HepG2 (cell line): ENCODE data around the gene C2CD4A. TPM values are rescaled to one million over a fixed set of nuclear protein-coding genes. Genes with fewer than 3 reads are reported as not detected.

Experiments
- ATAC-seq: fragments of 200-7000 bp; cut with Tn5 transposase; 3 replicates; pipeline ENCODE4 v1.9.1; 2020; ENCODE audit warnings: mild to moderate bottlenecking, moderate library complexity
- BruUV-seq: library from RNA; stranded (reverse); fragments of 400-500 nt; replicated peaks from 2 replicates; lab custom pipeline; 2021; lab: Mats Ljungman, UMichigan
- CTCF ChIA-PET: fragments of 300-600 bp; formaldehyde crosslinking; extraction: SDS; loops from one replicate; lab custom pipeline; 2021; ENCODE audit warnings: low total read pairs, inconsistent platforms, low intra/inter-chr PET ratio; lab: Yijun Ruan, JAX
- POLR2A ChIA-PET: fragments of 350-600 bp; sonication (Branson Sonifier 250); formaldehyde crosslinking; loops from one replicate; lab custom pipeline; 2020; ENCODE audit warnings: antibody characterized with exemption, inconsistent platforms; lab: Yijun Ruan, JAX
- DNase-seq: peaks from one replicate; pipeline ENCODE4 v3.0.0-alpha.2; 2015; ENCODE audit warnings: low spot score
- FAIRE-seq: peaks from 3 replicates; lab custom pipeline; 2011; peaks lifted over from hg19 to GRCh38; lab: Jason Lieb, UNC
- H2AFZ ChIP-seq: one replicate; pipeline ENCODE4 v1.6.1; 2011; ENCODE audit warnings: low read length, inconsistent platforms
- H3K27ac ChIP-seq: fragments of 300-600 bp; 3 replicates; pipeline ENCODE4 v1.8.0; 2011; ENCODE audit warnings: mixed run types, mild to moderate bottlenecking, mixed read lengths, low read length, inconsistent platforms; ENCODE audit not compliant: insufficient read depth; ENCODE audit errors: extremely low read length
- H3K27me3 ChIP-seq, 2 experiments: fragments of 200-600 bp in 1 of 2; 2 replicates in 1 of 2; 3 replicates in 1 of 2; pipeline versions ENCODE4 v1.6.0 to v1.8.0; 2011; ENCODE audit warnings: low read length in 2 of 2, mild to moderate bottlenecking in 2 of 2, moderate library complexity in 2 of 2, inconsistent platforms in 1 of 2; ENCODE audit not compliant: insufficient read depth in 2 of 2, control insufficient read depth in 1 of 2
- H3K36me3 ChIP-seq, 2 experiments: fragments of 200-600 bp in 1 of 2; replicated peaks in 1 of 2; 2 replicates in 1 of 2; 3 replicates in 1 of 2; pipeline versions ENCODE4 v1.5.1 to v1.8.0; 2011; ENCODE audit warnings: low read length in 2 of 2, inconsistent platforms in 1 of 2; ENCODE audit not compliant: insufficient read depth in 2 of 2, control insufficient read depth in 1 of 2
- H3K4me1 ChIP-seq: 2 replicates; pipeline ENCODE4 v1.5.1; 2012; ENCODE audit warnings: low read length, inconsistent platforms; ENCODE audit not compliant: insufficient read depth
- H3K4me2 ChIP-seq: 2 replicates; pipeline ENCODE4 v1.6.0; 2011; ENCODE audit warnings: low read depth, low read length, inconsistent platforms
- H3K4me3 ChIP-seq, 3 experiments: fragments of 200-600 bp in 1 of 3; sonication (generic), shearing (Covaris generic) in 1 of 3; replicated peaks in 1 of 3; 2 replicates each; pipeline ENCODE4 v1.5.1; 2011 to 2016; ENCODE audit warnings: low read length in 3 of 3, inconsistent platforms in 2 of 3, low read depth in 2 of 3, mild to moderate bottlenecking in 2 of 3, control low read depth in 1 of 3, mixed read lengths in 1 of 3; ENCODE audit not compliant: insufficient read depth in 1 of 3
- H3K79me2 ChIP-seq: one replicate; pipeline ENCODE4 v1.6.1; 2011; ENCODE audit warnings: low read length, inconsistent platforms; ENCODE audit not compliant: insufficient read depth
- H3K9ac ChIP-seq: 2 replicates; pipeline ENCODE4 v1.6.0; 2011; ENCODE audit warnings: mild to moderate bottlenecking, low read depth, low read length, inconsistent platforms; ENCODE audit not compliant: insufficient read depth
- H3K9me3 ChIP-seq: 2 replicates; pipeline ENCODE4 v1.5.1; 2012; ENCODE audit warnings: mild to moderate bottlenecking, low read length
- H4K20me1 ChIP-seq: 2 replicates; pipeline ENCODE4 v1.6.0; 2011; ENCODE audit warnings: inconsistent platforms, mild to moderate bottlenecking, low read length, moderate library complexity; ENCODE audit not compliant: insufficient read depth
- BORCS8-MEF2B ChIP-seq: sonication (generic); formaldehyde crosslinking; IDR thresholded peaks from 2 replicates; pipeline ENCODE4 v1.8.0; 2022; ENCODE audit warnings: mild to moderate bottlenecking, missing genetic modification reagents
- FOXJ3 ChIP-seq: sonication (generic); formaldehyde crosslinking; IDR thresholded peaks from 2 replicates; pipeline ENCODE4 v1.4.0; 2020; ENCODE audit warnings: missing genetic modification reagents, mild to moderate bottlenecking, borderline replicate concordance
- SALL2 ChIP-seq: sonication (generic); formaldehyde crosslinking; IDR thresholded peaks from 2 replicates; pipeline ENCODE4 v1.8.1; 2023; ENCODE audit warnings: mild to moderate bottlenecking, missing genetic modification reagents, inconsistent platforms
- SIN3A ChIP-seq: IDR thresholded peaks from 2 replicates; pipeline ENCODE4 v1.6.1; 2011; ENCODE audit warnings: low read depth, mild to moderate bottlenecking, control low read depth, low read length, borderline replicate concordance
- SP5 ChIP-seq: IDR thresholded peaks from 2 replicates; pipeline ENCODE4 v1.6.1; 2016; ENCODE audit warnings: low read depth, borderline replicate concordance
- SPEN ChIP-seq: sonication (generic); formaldehyde crosslinking; IDR thresholded peaks from 2 replicates; pipeline ENCODE4 v1.5.1; 2020; ENCODE audit warnings: low read depth, mild to moderate bottlenecking, missing genetic modification reagents
- ZGPAT ChIP-seq: IDR thresholded peaks from 2 replicates; pipeline ENCODE4 v1.6.1; 2016; ENCODE audit warnings: mild to moderate bottlenecking
- WGBS: methylation state at CpG from one replicate; pipeline ENCODE4 v1.1.6; 2017; ENCODE audit warnings: low lambda C conversion rate; 5-methylcytosine and 5-hydroxymethylcytosine counted together
- in situ Hi-C: cut with HindIII; loops from 2 replicates; pipeline ENCODE4 v1.10.0; 2017; ENCODE audit warnings: low pct_unique_long_range_greater_than_20kb; ENCODE audit not compliant: extremely low pct_ligation_motif_present
- intact Hi-C: fragments of 100-400 bp; cut with micrococcal nuclease; formaldehyde crosslinking; loops from one replicate; pipeline ENCODE4 v1.10.0; 2022; ENCODE audit not compliant: unreplicated experiment
- polyA plus RNA-seq, 8 experiments: library from polyadenylated mRNA; depleted of rRNA in 3 of 8; stranded (reverse) in 7 of 8; unstranded in 1 of 8; fragments of >200 nt; fragmentation: Illumina TruSeq in 4 of 8; extraction: Trizol in 4 of 8; gene quantifications; 2 replicates each; pipeline versions ENCODE4 v1.2.1 to v1.2.3, GENCODE V29; 2011 to 2016; ENCODE audit warnings: low read depth in 4 of 8, missing spikeins in 1 of 8, mixed read lengths in 1 of 8; ENCODE audit not compliant: insufficient read depth in 1 of 8
- total RNA-seq, 5 experiments: library from RNA; depleted of rRNA; stranded (reverse); fragments of >200 nt; fragmentation: Illumina TruSeq; extraction: Trizol; gene quantifications; 2 replicates each; pipeline ENCODE4 v1.2.3, GENCODE V29; 2016; ENCODE audit warnings: low read depth in 1 of 5
- TF ChIP-seq, protein P1 (sequence below): IDR thresholded peaks from 2 replicates; pipeline ENCODE4 v1.6.1; 2016; ENCODE audit warnings: mild to moderate bottlenecking, missing biosample characterization, missing genetic modification reagents

C2CD4A gene
- total and polyA plus RNA-seq, 2 of the 13 experiments (the other 11 are each of a cell fraction or from before 2014, with no cell fraction given): 0.20 TPM; not detected in 1

DNA sequence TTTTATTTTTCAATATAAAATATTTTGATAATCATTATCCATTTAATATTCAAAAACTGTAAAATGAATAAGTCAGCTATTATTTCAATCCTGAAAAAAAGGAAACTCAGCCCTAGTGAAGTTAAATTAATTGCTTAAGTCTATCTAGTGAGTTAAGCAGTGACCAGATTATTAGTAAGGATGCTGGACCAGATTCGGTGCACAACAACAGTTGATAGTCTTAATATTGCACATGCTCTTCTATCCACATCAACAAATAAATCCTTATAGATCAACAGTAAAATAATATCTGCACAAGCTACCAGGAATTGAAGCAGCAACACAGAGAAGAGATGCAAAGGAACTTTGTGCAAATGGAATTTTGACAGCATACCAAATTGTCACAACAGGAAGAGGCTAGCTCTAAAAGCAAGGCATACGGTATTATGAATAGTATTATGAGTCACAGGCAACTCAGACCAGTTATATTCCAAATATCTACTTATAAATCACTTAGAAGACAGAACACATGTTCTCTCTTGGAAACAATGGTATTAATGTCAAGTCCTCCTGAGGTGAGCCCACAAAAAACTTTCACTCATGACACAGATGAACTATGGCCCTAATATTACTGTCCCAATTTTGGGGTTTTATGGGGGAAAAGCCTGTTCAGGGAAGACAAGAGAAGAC, 31.4 kb upstream of the C2CD4A start:
- no peak overlapping the region for H3K4me3 ChIP-seq
- no peaks in the 10 kb centered on the region for H3K27me3 ChIP-seq
- H3K9me3 ChIP-seq: no peaks in the 10 kb centered on the region
- no peak for TF ChIP-seq ZGPAT
- TF ChIP-seq SP5: no peak
- no peak for TF ChIP-seq FOXJ3 (CRISPR knock-in tag)
- TF ChIP-seq SALL2 (CRISPR knock-in tag): no peak
- TF ChIP-seq BORCS8-MEF2B (CRISPR knock-in tag): no peak
- TF ChIP-seq, protein P1, sequence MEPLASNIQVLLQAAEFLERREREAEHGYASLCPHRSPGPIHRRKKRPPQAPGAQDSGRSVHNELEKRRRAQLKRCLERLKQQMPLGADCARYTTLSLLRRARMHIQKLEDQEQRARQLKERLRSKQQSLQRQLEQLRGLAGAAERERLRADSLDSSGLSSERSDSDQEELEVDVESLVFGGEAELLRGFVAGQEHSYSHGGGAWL: no peak
- TF ChIP-seq SPEN (CRISPR knock-in tag): no peak
- TF ChIP-seq SIN3A: no peak
- H3K27ac ChIP-seq: no peak overlapping the region
- H3K36me3 ChIP-seq: peaks cover 0 to 13% of the 10 kb centered on the region in 2 experiments; a peak in 2 of 5 replicates
- ChIA-PET POLR2A (no interaction called here), CTCF (no interaction called here)
- 99% methylated on average over 2 of the region's 2 CpGs for WGBS
- H3K79me2 ChIP-seq: no peaks in the 10 kb centered on the region
- DNase-seq (no peak), FAIRE-seq (no peak), ATAC-seq (no peak)
- H2AFZ ChIP-seq: no peak overlapping the region
- in situ Hi-C loops: no loop called here
- H4K20me1 ChIP-seq: no peaks in the 10 kb centered on the region
- no peak overlapping the region for H3K4me2 ChIP-seq
- intact Hi-C loops: no loop called here
- BruUV-seq: no TSS peak
- no peak overlapping the region for H3K9ac ChIP-seq
- no peaks in the 10 kb centered on the region for H3K4me1 ChIP-seq
